B cell (primary cell): ENCODE data around the gene ONECUT3. TPM values are rescaled to one million over a fixed set of nuclear protein-coding genes. Genes with fewer than 3 reads are reported as not detected.

ENCODE experiments used
- ATAC-seq: fragments of 200-7000 bp; cut with Tn5 transposase; one replicate; pipeline ENCODE4 v1.10.0; 2021; ENCODE audit warnings: low read depth, mild to moderate bottlenecking, moderate number of reproducible peaks, moderate library complexity
- CTCF ChIA-PET: fragments of 350-600 bp; sonication (Branson Sonifier 250); formaldehyde crosslinking; loops from one replicate; lab custom pipeline; 2021; ENCODE audit warnings: antibody characterized with exemption, inconsistent platforms; lab: Charles Lee
- POLR2A ChIA-PET: fragments of 350-600 bp; sonication (Branson Sonifier 250); formaldehyde crosslinking; loops from one replicate; lab custom pipeline; 2021; ENCODE audit warnings: antibody characterized with exemption; lab: Charles Lee
- DNase-seq: peaks from one replicate; pipeline ENCODE4 v3.0.0; 2013
- H2AFZ ChIP-seq: 2 replicates; pipeline ENCODE4 v1.6.1; 2012; ENCODE audit warnings: mild to moderate bottlenecking, low read depth, low read length; ENCODE audit not compliant: insufficient read depth, poor library complexity, severe bottlenecking
- H3K27ac ChIP-seq, 2 donors: 1 replicate in 1 of 2; 2 replicates in 1 of 2; pipeline ENCODE4 v1.5.1; 2012 to 2013; ENCODE audit warnings: low read length in 2 of 2, mild to moderate bottlenecking in 2 of 2, moderate library complexity in 1 of 2
- H3K27me3 ChIP-seq, 4 experiments: fragments of 200-600 bp in 1 of 4; sonication (generic) in 1 of 4; replicated peaks in 1 of 4; 1 replicate in 2 of 4; 2 replicates in 2 of 4; pipeline versions ENCODE4 v1.6.1 to v1.7.0; 2013 to 2016; ENCODE audit warnings: low read length in 3 of 4, mild to moderate bottlenecking in 2 of 4, mixed read lengths in 1 of 4, moderate library complexity in 1 of 4; ENCODE audit not compliant: insufficient read depth in 4 of 4, control insufficient read depth in 3 of 4; ENCODE audit errors: control extremely low read depth in 1 of 4
- H3K36me3 ChIP-seq, 2 experiments: replicated peaks in 1 of 2; 1 replicate in 1 of 2; 2 replicates in 1 of 2; pipeline versions ENCODE4 v1.6.1 to v1.7.1; 2013; ENCODE audit warnings: low read length in 1 of 2; ENCODE audit not compliant: insufficient read depth in 2 of 2, control insufficient read depth in 1 of 2; ENCODE audit errors: control extremely low read depth in 1 of 2, extremely low read depth in 1 of 2
- H3K4me1 ChIP-seq, 2 donors: fragments of 200-600 bp in 1 of 2; sonication (generic) in 1 of 2; 1 replicate in 1 of 2; 2 replicates in 1 of 2; pipeline versions ENCODE4 v1.5.1 to v1.6.1; 2013 to 2017; ENCODE audit warnings: low read length in 2 of 2; ENCODE audit not compliant: control insufficient read depth in 2 of 2, insufficient read depth in 2 of 2
- H3K4me2 ChIP-seq: replicated peaks from 2 replicates; pipeline ENCODE3; 2012; ENCODE audit warnings: mild to moderate bottlenecking, low read depth, low read length; ENCODE audit not compliant: poor library complexity, severe bottlenecking
- H3K4me3 ChIP-seq, 5 experiments: fragments of 200-600 bp in 1 of 5; sonication (generic) in 1 of 5; 1 replicate in 3 of 5; 2 replicates in 2 of 5; pipeline versions ENCODE4 v1.5.1 to v1.7.0; 2011 to 2016; ENCODE audit warnings: low read length in 4 of 5, mild to moderate bottlenecking in 4 of 5, low read depth in 2 of 5, control low read depth in 1 of 5, moderate library complexity in 1 of 5; ENCODE audit not compliant: insufficient read depth in 1 of 5; ENCODE audit errors: control extremely low read depth in 1 of 5, extremely low read depth in 1 of 5
- H3K79me2 ChIP-seq: fragments of 200-600 bp; sonication (generic); one replicate; pipeline ENCODE4 v1.6.0; 2016; ENCODE audit warnings: low read length; ENCODE audit not compliant: control insufficient read depth, insufficient read depth
- H3K9ac ChIP-seq: fragments of 200-600 bp; sonication (generic); 2 replicates; pipeline ENCODE4 v1.6.1; 2017; ENCODE audit warnings: mild to moderate bottlenecking, low read length, moderate library complexity
- H3K9me3 ChIP-seq, 3 donors: one replicate each; pipeline versions ENCODE4 v1.6.1 to v1.7.1; 2013; ENCODE audit warnings: low read length in 2 of 3; ENCODE audit not compliant: control insufficient read depth in 2 of 3, insufficient read depth in 1 of 3; ENCODE audit errors: control extremely low read depth in 1 of 3
- H4K20me1 ChIP-seq: 2 replicates; pipeline ENCODE4 v1.6.0; 2012; ENCODE audit warnings: mild to moderate bottlenecking, low read length; ENCODE audit not compliant: insufficient read depth, control insufficient read depth, poor library complexity, severe bottlenecking
- H3K27ac Mint-ChIP-seq: one replicate; pipeline ENCODE4 v1.8.0; 2021; ENCODE audit warnings: mixed read lengths
- H3K27me3 Mint-ChIP-seq: one replicate; pipeline ENCODE4 v1.8.0; 2021; ENCODE audit warnings: mixed read lengths
- H3K4me1 Mint-ChIP-seq: one replicate; pipeline ENCODE4 v1.8.0; 2021; ENCODE audit warnings: mixed read lengths
- H3K4me3 Mint-ChIP-seq: one replicate; pipeline ENCODE4 v1.8.0; 2021; ENCODE audit warnings: mixed read lengths
- H3K9me3 Mint-ChIP-seq: one replicate; pipeline ENCODE4 v1.8.0; 2022; ENCODE audit warnings: mixed read lengths; ENCODE audit not compliant: insufficient read depth
- CTCF ChIP-seq: fragments of 200-600 bp; IDR thresholded peaks from one replicate; pipeline ENCODE4 v1.8.0; 2022; ENCODE audit warnings: antibody characterized with exemption, mild to moderate bottlenecking
- EZH2 ChIP-seq: IDR thresholded peaks from 2 replicates; pipeline ENCODE4 v1.6.1; 2012; ENCODE audit warnings: borderline replicate concordance, low read depth, mild to moderate bottlenecking, moderate library complexity, low read length; ENCODE audit not compliant: insufficient read depth, poor library complexity, severe bottlenecking
- WGBS: methylation state at CpG from one replicate; pipeline ENCODE4 v1.1.5; 2013; ENCODE audit warnings: missing lambda C conversion rate; ENCODE audit not compliant: insufficient coverage; 5-methylcytosine and 5-hydroxymethylcytosine counted together
- intact Hi-C: fragments of 100-400 bp; cut with micrococcal nuclease; formaldehyde crosslinking; loops from one replicate; pipeline ENCODE4 v1.10.0; 2022
- polyA plus RNA-seq: library from polyadenylated mRNA; depleted of rRNA; stranded (reverse); fragments of >200 nt; gene quantifications from 2 replicates; pipeline ENCODE4 v1.2.3, GENCODE V29; 2012
- total RNA-seq, 2 donors: library from RNA; stranded (reverse); fragments of 120-200 nt in 1 of 2; gene quantifications; 1 replicate in 1 of 2; 2 replicates in 1 of 2; pipeline versions ENCODE4 v1.2.3 to v1.2.4, GENCODE V29; 2013 to 2022

ONECUT3 gene
- total and polyA plus RNA-seq, 2 donors (not counting 1 experiment from before 2014, with no cell fraction given): not detected

GRCh38 chr19:1811472-1811894, 58.2 kb downstream of the ONECUT3 start:
- Histone ChIP-seq H4K20me1 (peaks cover 13% of the 10 kb centered on the region), H3K4me3 (peak overlapping the region in 3 of 5 experiments; percentile 20 to 66 (median 59)), H3K4me2 (peak overlapping the region; percentile 99), H3K9ac (peak overlapping the region; percentile 70), H3K4me1 (peaks cover 9 to 19% of the 10 kb centered on the region in 2 donors), H3K27me3 (no peaks in the 10 kb centered on the region), H3K9me3 (peaks cover 0 to 5% (median 0%) of the 10 kb centered on the region in 3 donors), H2AFZ (peak overlapping the region; percentile 98), H3K36me3 (peaks cover 0 to 12% of the 10 kb centered on the region in 2 experiments), H3K27ac (no peak overlapping the region), H3K79me2 (no peaks in the 10 kb centered on the region)
- TF ChIP-seq EZH2 (no peak), CTCF (no peak)
- Mint-ChIP-seq H3K4me3 (peak overlapping the region; percentile 97), H3K9me3 (no peaks in the 10 kb centered on the region), H3K4me1 (peaks cover 12% of the 10 kb centered on the region), H3K27ac (no peak overlapping the region), H3K27me3 (no peaks in the 10 kb centered on the region)
- DNase-seq: peak; percentile 51
- CTCF ChIA-PET: interaction anchor here (1.4 to 2.0 kb wide), 2 partner anchors 15 to 321 kb away, joined by 3 to 5 read pairs; partner anchors contain the start of genes PCSK4 and REEP6
- WGBS: 38% methylated on average over 13 of the region's 13 CpGs
- intact Hi-C loops: loop anchor here (5.0 kb wide), 1 partner anchor 616 kb away; the partner anchor contains the start of gene TIMM13
- POLR2A ChIA-PET: interaction anchor here (0.6 kb wide), 1 partner anchor 15 kb away, joined by 9 read pairs; no protein-coding TSS in a partner anchor
- ATAC-seq: no peak

GRCh38 chr19:1811942-1812425, 58.7 kb downstream of the ONECUT3 start, which contains the start of gene ATP8B3:
Gene ATP8B3 (minus strand): TSS chr19:1812276. CDS start chr19:1811736, 540 bp downstream.
- intact Hi-C loops: loop anchor here (1.0 to 5.0 kb wide), 4 partner anchors 36 to 615 kb away; partner anchors contain the start of genes MEX3D, PCSK4, REXO1 and TIMM13
- Histone ChIP-seq H3K9me3 (peaks cover 0 to 5% (median 0%) of the 10 kb centered on the region in 3 donors), H3K27me3 (no peaks in the 10 kb centered on the region), H4K20me1 (peaks cover 13% of the 10 kb centered on the region), H3K4me2 (peak within 1 kb of the TSS; percentile 99), H3K4me1 (peaks cover 9 to 19% of the 10 kb centered on the region in 2 donors), H3K27ac (peak within 1 kb of the TSS in 1 of 2 donors; percentile 0), H3K9ac (peak within 1 kb of the TSS; percentile 70), H3K4me3 (peak within 1 kb of the TSS; percentile 35 to 73 (median 61)), H3K36me3 (peaks cover 0 to 14% of the 10 kb centered on the region in 2 experiments), H3K79me2 (no peaks in the 10 kb centered on the region), H2AFZ (peak within 1 kb of the TSS; percentile 98)
- ChIA-PET CTCF (interaction anchor here (1.4 to 2.0 kb wide), 2 partner anchors 14 to 321 kb away, joined by 3 to 5 read pairs; partner anchors contain the start of genes PCSK4 and REEP6), POLR2A (no interaction called here)
- Mint-ChIP-seq H3K27ac (peak within 1 kb of the TSS; percentile 87), H3K4me1 (peaks cover 12% of the 10 kb centered on the region), H3K4me3 (peak within 1 kb of the TSS; percentile 97), H3K9me3 (no peaks in the 10 kb centered on the region), H3K27me3 (no peaks in the 10 kb centered on the region)
- WGBS: 2% methylated on average over 34 of the region's 48 CpGs
- ATAC-seq (peak; percentile 82), DNase-seq (no peak)
- no peak for TF ChIP-seq EZH2
- no peak for TF ChIP-seq CTCF
